DOHH2 (cell line): Measurements from ENCODE around the gene PITRM1.

Experiments
- H3F3A ChIP-seq: fragments of 200-600 bp; sonication (generic), shearing (Covaris generic); 2 replicates; pipeline ENCODE4 v1.6.0; 2016; ENCODE audit warnings: antibody characterized with exemption, mild to moderate bottlenecking; ENCODE audit not compliant: control insufficient read depth, insufficient read depth
- H3K27ac ChIP-seq: fragments of 200-600 bp; sonication (generic); 2 replicates; pipeline ENCODE4 v1.5.1; 2014; ENCODE audit warnings: low read depth, mild to moderate bottlenecking, low read length, moderate library complexity
- H3K27me3 ChIP-seq: fragments of 200-600 bp; sonication (generic); 2 replicates; pipeline ENCODE4 v1.6.1; 2014; ENCODE audit warnings: mild to moderate bottlenecking, low read length, mixed read lengths; ENCODE audit not compliant: control insufficient read depth
- H3K36me3 ChIP-seq: fragments of 200-600 bp; sonication (generic); 2 replicates; pipeline ENCODE4 v1.6.1; 2014; ENCODE audit warnings: mild to moderate bottlenecking, low read length, moderate library complexity, mixed read lengths; ENCODE audit not compliant: control insufficient read depth
- H3K4me1 ChIP-seq: fragments of 200-600 bp; sonication (generic); 2 replicates; pipeline ENCODE4 v1.6.1; 2014; ENCODE audit warnings: mild to moderate bottlenecking, low read length, mixed read lengths; ENCODE audit not compliant: control insufficient read depth
- H3K4me2 ChIP-seq: fragments of 200-600 bp; sonication (generic); 2 replicates; pipeline ENCODE4 v1.6.0; 2014; ENCODE audit warnings: mild to moderate bottlenecking, low read length, moderate library complexity
- H3K4me3 ChIP-seq: fragments of 200-600 bp; sonication (generic); 2 replicates; pipeline ENCODE4 v1.5.1; 2014; ENCODE audit warnings: mild to moderate bottlenecking, low read length, mixed read lengths
- H3K79me2 ChIP-seq: fragments of 200-600 bp; sonication (generic); 2 replicates; pipeline ENCODE4 v1.6.1; 2014; ENCODE audit warnings: mild to moderate bottlenecking, low read length, mixed read lengths; ENCODE audit not compliant: control insufficient read depth
- H3K9me2 ChIP-seq: fragments of 200-600 bp; sonication (generic); replicated peaks from 2 replicates; pipeline ENCODE4 v1.6.1; 2014; ENCODE audit warnings: mild to moderate bottlenecking, low read length, mixed read lengths; ENCODE audit not compliant: control insufficient read depth
- H3K9me3 ChIP-seq: fragments of 200-600 bp; sonication (generic); 2 replicates; pipeline ENCODE4 v1.6.1; 2014; ENCODE audit warnings: antibody characterized with exemption, low read length, mixed read lengths; ENCODE audit not compliant: control insufficient read depth, insufficient read depth
- H4K20me1 ChIP-seq: fragments of 200-600 bp; sonication (generic); 2 replicates; pipeline ENCODE4 v1.6.0; 2014; ENCODE audit warnings: low read depth, mild to moderate bottlenecking, antibody characterized with exemption, low read length, moderate library complexity; ENCODE audit not compliant: control insufficient read depth, insufficient read depth
- EZH2phosphoT487 ChIP-seq: fragments of 200-600 bp; sonication (generic); IDR thresholded peaks from 2 replicates; pipeline ENCODE4 v1.6.1; 2017; ENCODE audit warnings: borderline replicate concordance, mild to moderate bottlenecking, antibody characterized with exemption, low read length, moderate library complexity, mixed read lengths
- TF ChIP-seq, protein P1 (sequence below): fragments of 200-600 bp; sonication (generic); IDR thresholded peaks from one replicate; pipeline ENCODE4 v1.5.1; 2014; ENCODE audit warnings: antibody characterized with exemption, mild to moderate bottlenecking, low read depth, low read length; ENCODE audit not compliant: poor library complexity, severe bottlenecking

The PITRM1 gene

DNA sequence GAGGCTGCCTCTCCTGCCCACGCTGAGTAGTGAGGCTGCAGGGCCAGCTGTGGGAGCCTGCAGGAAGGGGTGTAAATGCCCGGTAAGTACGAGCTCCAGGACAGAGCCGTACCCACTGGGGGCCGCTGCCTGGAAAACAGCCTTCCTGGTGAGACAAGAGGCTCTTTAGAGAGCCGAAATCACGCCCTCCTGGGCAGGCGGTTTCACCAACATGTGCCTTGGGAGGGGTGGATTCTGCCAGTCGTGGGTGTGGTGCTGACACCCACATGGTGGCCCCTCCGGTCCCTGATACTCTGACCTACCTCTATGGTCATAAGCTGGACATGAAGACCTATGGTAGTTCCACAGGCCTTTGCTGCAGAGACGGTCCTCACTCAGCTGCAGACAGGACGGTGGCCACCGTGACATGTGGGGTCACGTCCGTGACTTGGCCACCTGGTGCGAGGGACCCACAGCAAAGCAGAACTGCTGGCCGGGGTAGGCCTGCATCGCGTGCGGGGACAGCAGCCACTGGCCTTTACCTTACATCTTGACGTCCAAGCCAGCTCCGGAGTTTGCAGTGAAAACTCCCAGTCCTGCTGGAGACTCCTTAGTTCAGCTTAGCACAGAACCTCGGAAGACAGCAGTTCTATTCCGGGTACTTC is 46.9 kb downstream of the PITRM1 start:
- Histone ChIP-seq H3K4me3 (no peak overlapping the region), H3K9me3 (no peaks in the 10 kb centered on the region), H3K36me3 (peaks cover 95% of the 10 kb centered on the region), H3F3A (no peaks in the 10 kb centered on the region), H3K9me2 (no peaks in the 10 kb centered on the region), H3K27ac (no peak overlapping the region), H3K79me2 (no peaks in the 10 kb centered on the region), H3K4me1 (no peaks in the 10 kb centered on the region), H3K4me2 (no peak overlapping the region), H4K20me1 (0 out of 2 replicates have a peak, but pooled peaks cover 2% of the 10 kb centered on the region), H3K27me3 (no peaks in the 10 kb centered on the region)
- TF ChIP-seq, protein P1, sequence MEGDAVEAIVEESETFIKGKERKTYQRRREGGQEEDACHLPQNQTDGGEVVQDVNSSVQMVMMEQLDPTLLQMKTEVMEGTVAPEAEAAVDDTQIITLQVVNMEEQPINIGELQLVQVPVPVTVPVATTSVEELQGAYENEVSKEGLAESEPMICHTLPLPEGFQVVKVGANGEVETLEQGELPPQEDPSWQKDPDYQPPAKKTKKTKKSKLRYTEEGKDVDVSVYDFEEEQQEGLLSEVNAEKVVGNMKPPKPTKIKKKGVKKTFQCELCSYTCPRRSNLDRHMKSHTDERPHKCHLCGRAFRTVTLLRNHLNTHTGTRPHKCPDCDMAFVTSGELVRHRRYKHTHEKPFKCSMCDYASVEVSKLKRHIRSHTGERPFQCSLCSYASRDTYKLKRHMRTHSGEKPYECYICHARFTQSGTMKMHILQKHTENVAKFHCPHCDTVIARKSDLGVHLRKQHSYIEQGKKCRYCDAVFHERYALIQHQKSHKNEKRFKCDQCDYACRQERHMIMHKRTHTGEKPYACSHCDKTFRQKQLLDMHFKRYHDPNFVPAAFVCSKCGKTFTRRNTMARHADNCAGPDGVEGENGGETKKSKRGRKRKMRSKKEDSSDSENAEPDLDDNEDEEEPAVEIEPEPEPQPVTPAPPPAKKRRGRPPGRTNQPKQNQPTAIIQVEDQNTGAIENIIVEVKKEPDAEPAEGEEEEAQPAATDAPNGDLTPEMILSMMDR: no peak
- no peak for TF ChIP-seq EZH2phosphoT487

DNA sequence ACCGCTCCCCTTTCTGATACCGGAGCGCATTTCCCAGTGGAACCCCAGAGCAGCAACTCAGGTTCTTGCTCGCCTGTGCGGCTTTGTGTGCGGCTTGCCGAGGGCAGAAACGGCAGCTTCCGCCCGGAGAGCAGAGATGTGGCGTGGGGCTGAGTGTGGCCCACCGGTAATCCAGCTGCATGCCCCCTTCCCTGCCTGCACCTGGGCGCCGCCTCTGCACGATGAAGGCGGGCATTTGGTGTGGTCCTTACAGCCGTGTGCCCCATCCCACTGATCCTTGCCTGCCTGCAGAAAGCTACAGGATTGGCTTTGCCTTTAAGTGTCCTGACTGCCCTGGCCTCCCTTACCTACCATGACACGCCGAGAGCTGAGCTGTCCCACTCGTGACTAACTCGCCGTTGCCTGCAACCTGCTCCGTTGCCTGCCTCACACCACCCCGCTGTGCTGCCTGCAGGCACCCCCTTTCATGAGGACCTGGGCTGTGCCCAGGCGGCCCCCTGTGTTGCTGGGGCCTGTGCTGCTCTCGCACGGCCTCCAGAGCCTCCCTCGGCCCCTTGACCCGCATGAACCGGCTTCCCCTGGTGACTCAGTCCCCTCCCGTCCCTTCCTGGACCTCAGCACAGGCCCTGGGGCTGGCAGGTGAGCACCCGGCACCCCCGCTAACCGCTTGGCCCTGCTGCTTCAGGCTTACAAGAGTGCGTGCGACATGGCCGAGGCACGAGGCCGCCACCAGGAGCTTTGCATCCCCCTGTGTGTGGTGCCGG is 48.0 kb downstream of the PITRM1 start:
- Histone ChIP-seq H3K9me2 (no peaks in the 10 kb centered on the region), H3K79me2 (no peaks in the 10 kb centered on the region), H4K20me1 (0 out of 2 replicates have a peak, but pooled peaks cover 2% of the 10 kb centered on the region), H3K9me3 (no peaks in the 10 kb centered on the region), H3K4me2 (no peak overlapping the region), H3F3A (no peaks in the 10 kb centered on the region), H3K4me1 (no peaks in the 10 kb centered on the region), H3K27me3 (no peaks in the 10 kb centered on the region), H3K36me3 (peaks cover 95% of the 10 kb centered on the region), H3K4me3 (no peak overlapping the region), H3K27ac (no peak overlapping the region)
- TF ChIP-seq, protein P1: no peak
- TF ChIP-seq EZH2phosphoT487: no peak

DNA sequence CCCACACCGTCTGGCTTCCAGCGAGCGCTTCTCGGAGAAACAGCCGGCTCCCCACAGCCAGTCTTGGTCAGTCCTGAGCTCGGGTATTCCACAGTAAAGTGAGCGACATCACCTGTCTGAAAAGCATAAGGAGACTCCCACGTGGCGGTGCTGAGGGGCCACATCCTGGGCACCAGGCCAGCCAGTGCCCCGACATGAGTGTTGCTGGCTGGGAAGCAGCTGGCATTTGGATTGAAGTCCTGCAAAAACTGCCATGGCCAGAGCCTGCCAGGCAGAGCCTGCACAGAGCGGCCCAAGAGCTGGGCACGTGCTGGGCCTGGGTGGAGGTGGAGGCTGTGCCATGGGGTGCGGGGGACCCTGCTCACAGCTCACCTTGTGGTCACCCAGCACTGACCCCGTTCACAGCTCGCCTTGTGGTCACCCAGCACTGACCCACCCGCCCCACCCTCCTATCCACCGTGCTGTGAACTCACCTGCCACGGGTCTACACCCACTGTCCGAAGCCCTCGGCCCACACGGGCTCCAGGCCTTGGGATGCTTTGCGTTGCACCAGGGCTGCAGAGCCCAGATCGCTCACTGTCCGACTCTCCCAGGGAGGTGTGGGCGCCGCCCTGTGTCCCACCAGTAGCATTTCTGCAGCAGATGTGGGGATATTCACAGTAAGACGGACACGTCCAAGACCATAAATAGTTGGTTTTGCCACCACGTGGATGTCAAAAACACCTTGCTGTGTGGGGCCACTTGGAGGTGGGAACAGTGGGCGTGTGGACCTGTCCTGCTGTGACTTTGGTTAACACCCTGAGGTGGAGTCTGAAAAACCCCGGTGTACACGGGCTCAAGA is 48.8 kb downstream of the PITRM1 start:
- Histone ChIP-seq H3K9me2 (no peaks in the 10 kb centered on the region), H3K79me2 (no peaks in the 10 kb centered on the region), H3K4me1 (no peaks in the 10 kb centered on the region), H3K27ac (no peak overlapping the region), H3K36me3 (peaks cover 92% of the 10 kb centered on the region), H4K20me1 (0 out of 2 replicates have a peak, but pooled peaks cover 2% of the 10 kb centered on the region), H3K27me3 (no peaks in the 10 kb centered on the region), H3K4me3 (no peak overlapping the region), H3K4me2 (no peak overlapping the region), H3K9me3 (no peaks in the 10 kb centered on the region), H3F3A (no peaks in the 10 kb centered on the region)
- no peak for TF ChIP-seq EZH2phosphoT487
- TF ChIP-seq, protein P1: no peak
